ENCODE measurements around the gene AP4B1. TPM values are rescaled to one million over a fixed set of nuclear protein-coding genes. Genes with fewer than 3 reads are reported as not detected.

Gene AP4B1
- total RNA-seq, 1 donor from 2014 or later: 16.3 TPM

DNA sequence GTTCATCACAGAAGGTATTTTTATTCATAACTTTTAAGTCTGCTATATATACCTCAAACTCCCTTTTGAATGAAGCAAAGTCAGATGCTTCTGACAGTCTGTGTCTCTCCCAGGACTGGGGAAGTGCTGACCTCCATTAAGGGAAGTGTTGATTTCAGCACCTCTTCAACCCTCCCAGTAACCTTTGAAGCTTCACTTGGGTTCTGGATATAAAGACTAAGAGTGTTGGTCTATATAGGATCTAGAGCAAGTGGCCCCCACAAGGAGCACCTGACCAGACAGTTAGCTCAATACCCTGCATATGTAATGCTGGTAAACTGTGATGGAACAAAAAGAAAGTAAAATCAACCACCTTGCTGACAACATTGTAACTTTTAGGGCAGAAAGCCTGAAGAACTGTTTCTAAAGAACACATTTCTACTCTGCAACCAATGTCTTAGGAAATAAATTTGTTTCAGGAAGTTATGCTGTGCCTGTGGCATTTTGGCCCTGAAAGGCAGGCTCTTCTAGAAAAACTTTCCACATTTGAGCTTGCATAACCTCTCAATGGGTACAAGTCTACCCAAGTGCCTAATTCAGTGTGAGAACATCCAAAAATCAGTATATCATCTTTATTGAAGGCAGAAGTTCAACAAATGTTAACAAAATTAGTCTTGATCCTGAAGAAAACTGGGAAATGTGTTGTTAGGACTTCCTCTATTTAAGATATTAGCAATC lies 32.2 kb downstream of the AP4B1 start:
- Histone ChIP-seq H3K36me3 (no peaks in the 10 kb centered on the region), H3K27ac (peak overlapping the region; percentile 74), H3K27me3 (ENCODE audit: low read depth) (no peaks in the 10 kb centered on the region), H3K4me1 (peaks cover 15% of the 10 kb centered on the region), H3K4me3 (peak overlapping the region; percentile 37), H3K9me3 (no peaks in the 10 kb centered on the region)
- intact Hi-C loops (cut with DNase I): no loop called here
- ATAC-seq (peak; percentile 64 to 67), DNase-seq (no peak)
- TF ChIP-seq, protein P1, sequence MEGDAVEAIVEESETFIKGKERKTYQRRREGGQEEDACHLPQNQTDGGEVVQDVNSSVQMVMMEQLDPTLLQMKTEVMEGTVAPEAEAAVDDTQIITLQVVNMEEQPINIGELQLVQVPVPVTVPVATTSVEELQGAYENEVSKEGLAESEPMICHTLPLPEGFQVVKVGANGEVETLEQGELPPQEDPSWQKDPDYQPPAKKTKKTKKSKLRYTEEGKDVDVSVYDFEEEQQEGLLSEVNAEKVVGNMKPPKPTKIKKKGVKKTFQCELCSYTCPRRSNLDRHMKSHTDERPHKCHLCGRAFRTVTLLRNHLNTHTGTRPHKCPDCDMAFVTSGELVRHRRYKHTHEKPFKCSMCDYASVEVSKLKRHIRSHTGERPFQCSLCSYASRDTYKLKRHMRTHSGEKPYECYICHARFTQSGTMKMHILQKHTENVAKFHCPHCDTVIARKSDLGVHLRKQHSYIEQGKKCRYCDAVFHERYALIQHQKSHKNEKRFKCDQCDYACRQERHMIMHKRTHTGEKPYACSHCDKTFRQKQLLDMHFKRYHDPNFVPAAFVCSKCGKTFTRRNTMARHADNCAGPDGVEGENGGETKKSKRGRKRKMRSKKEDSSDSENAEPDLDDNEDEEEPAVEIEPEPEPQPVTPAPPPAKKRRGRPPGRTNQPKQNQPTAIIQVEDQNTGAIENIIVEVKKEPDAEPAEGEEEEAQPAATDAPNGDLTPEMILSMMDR (IDR thresholded peaks at IDR 0.05): no peak

DNA sequence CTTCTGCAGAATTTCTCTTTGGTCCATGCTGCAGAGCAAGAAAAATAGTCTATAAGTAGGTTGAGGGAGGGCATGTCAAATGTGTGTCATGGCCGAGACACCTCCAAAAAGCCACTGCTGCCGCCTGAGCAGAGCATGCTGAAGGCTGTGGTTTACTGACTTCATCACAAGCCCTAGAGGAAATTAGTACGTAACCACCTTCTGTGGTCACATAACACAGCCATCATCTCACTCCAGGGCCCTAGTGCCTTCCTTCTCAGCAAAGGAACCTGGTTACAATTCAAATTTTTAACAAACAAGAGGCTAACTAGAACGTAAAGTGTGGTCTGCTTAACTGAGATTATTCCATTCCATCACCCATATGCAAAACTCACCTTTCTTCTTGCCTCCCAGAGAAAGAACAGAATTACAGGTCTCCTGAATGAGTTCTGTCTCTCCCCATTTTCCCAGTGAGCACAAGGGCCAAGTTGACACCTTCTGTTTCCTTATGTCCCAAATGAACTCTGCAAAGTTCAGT lies 32.9 kb downstream of the AP4B1 start, which contains the start of gene PTPN22:
Gene PTPN22 (minus strand): TSS at position 116 of the 517 bp plus-strand sequence.
- H3K4me1 ChIP-seq: peaks cover 15% of the 10 kb centered on the region
- TF ChIP-seq, protein P1 (IDR thresholded peaks at IDR 0.05): no peak
- H3K9me3 ChIP-seq: no peaks in the 10 kb centered on the region
- intact Hi-C loops (cut with DNase I): no loop called here
- peak; percentile 73 for DNase-seq
- no peaks in the 10 kb centered on the region for H3K27me3 ChIP-seq (ENCODE audit: low read depth)
- peak within 1 kb of the TSS; percentile 74 for H3K27ac ChIP-seq
- no peaks in the 10 kb centered on the region for H3K36me3 ChIP-seq
- ATAC-seq: peak; percentile 91 to 96
- peak within 1 kb of the TSS; percentile 37 for H3K4me3 ChIP-seq

DNA sequence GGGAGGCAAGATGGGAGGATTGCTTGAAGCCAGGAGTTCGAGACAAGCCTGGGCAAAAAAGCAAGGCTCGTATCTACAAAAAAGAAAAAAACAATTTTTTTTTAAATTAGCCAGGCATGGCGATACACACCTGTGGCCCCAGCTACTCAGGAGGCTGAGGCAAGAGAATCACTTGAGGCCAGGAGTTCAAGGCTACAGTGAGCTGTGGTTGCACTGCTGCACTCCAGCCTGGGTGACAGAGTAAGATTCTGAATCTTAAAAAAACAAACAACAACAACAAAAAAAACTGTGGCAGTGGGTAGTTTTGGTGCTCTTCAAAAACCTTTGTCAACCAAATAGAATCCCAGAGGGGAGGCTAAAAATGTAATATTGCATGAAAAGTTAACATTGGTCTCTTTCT lies 33.8 kb downstream of the AP4B1 start:
- Histone ChIP-seq H3K9me3 (no peaks in the 10 kb centered on the region), H3K27ac (peak overlapping the region; percentile 74), H3K4me3 (peak overlapping the region; percentile 37), H3K27me3 (ENCODE audit: low read depth) (no peaks in the 10 kb centered on the region), H3K4me1 (peaks cover 15% of the 10 kb centered on the region), H3K36me3 (no peaks in the 10 kb centered on the region)
- DNase-seq (no peak), ATAC-seq (no peak)
- intact Hi-C loops (cut with DNase I): no loop called here
- TF ChIP-seq, protein P1 (IDR thresholded peaks at IDR 0.05): no peak

DNA sequence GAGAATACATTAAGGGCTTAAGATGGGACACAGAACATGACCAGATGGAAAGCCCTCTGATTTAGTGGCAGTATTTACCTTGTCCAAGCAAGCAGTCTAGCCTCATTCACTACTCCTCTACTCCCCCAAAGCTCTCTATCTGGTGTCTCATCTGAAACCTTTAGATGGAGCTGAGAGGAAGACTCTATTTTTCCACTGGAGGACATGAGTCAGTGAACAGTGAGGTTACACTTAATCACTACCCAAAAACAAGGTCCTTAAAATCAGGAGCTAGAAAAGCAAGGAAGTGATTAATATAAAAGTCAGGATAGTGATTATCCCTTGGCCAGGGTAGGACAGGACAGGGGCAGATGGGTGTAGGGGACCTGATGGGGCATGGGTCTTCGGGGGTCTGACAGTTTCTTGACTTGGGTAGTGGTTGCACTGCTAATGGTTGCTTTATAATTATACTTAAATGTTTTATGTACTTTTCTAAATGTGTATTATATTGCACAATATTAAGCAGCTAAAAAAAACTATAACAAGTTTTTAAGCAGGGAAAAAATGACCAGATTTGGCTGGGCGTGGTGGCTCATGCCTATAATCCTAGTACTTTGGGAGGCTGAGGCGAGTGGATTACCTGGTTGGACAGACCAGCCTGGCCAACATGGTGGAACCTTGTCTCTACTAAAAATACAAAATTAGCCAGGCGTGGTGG lies 36.1 kb downstream of the AP4B1 start:
- ATAC-seq (no peak), DNase-seq (no peak)
- Histone ChIP-seq H3K27me3 (ENCODE audit: low read depth) (no peaks in the 10 kb centered on the region), H3K9me3 (no peaks in the 10 kb centered on the region), H3K27ac (no peak overlapping the region), H3K4me3 (no peak overlapping the region), H3K36me3 (no peaks in the 10 kb centered on the region), H3K4me1 (peaks cover 15% of the 10 kb centered on the region)
- intact Hi-C loops (cut with DNase I): no loop called here
- TF ChIP-seq, protein P1 (IDR thresholded peaks at IDR 0.05): no peak

DNA sequence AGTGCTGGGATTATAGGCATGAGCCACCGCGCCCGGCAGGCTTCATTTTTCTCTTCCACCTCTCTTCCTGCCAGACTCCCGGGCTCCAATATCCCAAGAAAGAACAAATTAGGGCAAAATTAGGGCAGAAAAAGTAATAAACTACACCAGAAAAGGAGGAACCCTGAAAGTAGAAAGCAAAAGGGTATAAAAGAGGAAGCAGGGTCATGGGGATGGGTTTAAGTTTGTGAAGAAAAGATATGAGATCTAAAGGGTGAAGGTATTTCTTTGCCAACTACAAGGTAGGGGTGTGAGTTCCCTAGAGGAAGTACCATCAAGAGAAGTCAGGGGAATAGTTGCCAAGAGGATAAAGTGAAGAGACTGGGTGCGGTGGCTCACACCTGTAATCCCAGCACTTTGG lies 43.0 kb downstream of the AP4B1 start:
- H3K27ac ChIP-seq: no peak overlapping the region
- no peak for ATAC-seq
- intact Hi-C loops (cut with DNase I): no loop called here
- no peaks in the 10 kb centered on the region for H3K27me3 ChIP-seq (ENCODE audit: low read depth)
- DNase-seq: no peak
- no peaks in the 10 kb centered on the region for H3K36me3 ChIP-seq
- no peak overlapping the region for H3K4me3 ChIP-seq
- TF ChIP-seq, protein P1 (IDR thresholded peaks at IDR 0.05): no peak
- no peaks in the 10 kb centered on the region for H3K9me3 ChIP-seq
- H3K4me1 ChIP-seq: peaks cover 21% of the 10 kb centered on the region

All from lower lobe of right lung (tissue), 2 donors.